ENCODE results near the gene HIF1A. TPM values are rescaled to one million over a fixed set of nuclear protein-coding genes. Genes with fewer than 3 reads are reported as not detected.

The HIF1A gene
- total RNA-seq, 1 donor from 2014 or later = 338 TPM

DNA sequence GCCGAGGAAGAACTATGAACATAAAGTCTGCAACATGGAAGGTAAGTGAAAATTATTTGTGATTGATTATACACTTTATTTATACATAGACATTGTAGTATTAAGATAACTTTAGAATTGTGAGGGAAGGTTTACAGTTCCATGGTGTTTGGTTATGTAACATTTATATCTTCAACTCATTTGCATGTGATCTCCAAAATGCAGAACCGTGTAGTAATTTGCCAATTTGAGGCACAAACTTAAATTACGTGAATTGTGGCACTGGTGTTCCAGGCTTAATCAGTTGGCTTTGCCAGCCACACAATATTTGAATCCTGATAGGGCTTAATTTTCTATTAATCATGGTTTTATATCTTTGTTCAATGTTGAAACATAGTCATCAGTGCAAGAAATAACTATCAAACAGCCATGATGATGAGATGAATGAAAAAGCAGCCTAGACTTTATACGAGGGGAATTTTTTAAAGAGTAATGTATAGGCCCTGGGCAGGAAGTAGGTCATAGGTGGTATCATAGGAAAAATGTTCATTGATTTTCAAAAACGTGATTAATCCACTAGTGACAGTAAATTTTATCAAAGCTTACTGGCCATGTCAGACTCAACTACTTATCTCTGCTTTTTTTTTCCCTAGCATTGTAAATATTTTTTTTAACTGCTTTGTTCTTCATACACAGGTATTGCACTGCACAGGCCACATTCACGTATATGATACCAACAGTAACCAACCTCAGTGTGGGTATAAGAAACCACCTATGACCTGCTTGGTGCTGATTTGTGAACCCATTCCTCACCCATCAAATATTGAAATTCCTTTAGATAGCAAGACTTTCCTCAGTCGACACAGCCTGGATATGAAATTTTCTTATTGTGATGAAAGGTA, 31.7 kb downstream of the HIF1A start:
- H3K4me3 ChIP-seq (ENCODE audit: low read depth, low read length) = no peak overlapping the region
- no peak for DNase-seq (ENCODE audit: low read depth)
- TF ChIP-seq, protein P1, sequence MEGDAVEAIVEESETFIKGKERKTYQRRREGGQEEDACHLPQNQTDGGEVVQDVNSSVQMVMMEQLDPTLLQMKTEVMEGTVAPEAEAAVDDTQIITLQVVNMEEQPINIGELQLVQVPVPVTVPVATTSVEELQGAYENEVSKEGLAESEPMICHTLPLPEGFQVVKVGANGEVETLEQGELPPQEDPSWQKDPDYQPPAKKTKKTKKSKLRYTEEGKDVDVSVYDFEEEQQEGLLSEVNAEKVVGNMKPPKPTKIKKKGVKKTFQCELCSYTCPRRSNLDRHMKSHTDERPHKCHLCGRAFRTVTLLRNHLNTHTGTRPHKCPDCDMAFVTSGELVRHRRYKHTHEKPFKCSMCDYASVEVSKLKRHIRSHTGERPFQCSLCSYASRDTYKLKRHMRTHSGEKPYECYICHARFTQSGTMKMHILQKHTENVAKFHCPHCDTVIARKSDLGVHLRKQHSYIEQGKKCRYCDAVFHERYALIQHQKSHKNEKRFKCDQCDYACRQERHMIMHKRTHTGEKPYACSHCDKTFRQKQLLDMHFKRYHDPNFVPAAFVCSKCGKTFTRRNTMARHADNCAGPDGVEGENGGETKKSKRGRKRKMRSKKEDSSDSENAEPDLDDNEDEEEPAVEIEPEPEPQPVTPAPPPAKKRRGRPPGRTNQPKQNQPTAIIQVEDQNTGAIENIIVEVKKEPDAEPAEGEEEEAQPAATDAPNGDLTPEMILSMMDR (conservative IDR thresholded peaks at IDR 0.05; ENCODE audit: low read depth, low read length) = no peak

DNA sequence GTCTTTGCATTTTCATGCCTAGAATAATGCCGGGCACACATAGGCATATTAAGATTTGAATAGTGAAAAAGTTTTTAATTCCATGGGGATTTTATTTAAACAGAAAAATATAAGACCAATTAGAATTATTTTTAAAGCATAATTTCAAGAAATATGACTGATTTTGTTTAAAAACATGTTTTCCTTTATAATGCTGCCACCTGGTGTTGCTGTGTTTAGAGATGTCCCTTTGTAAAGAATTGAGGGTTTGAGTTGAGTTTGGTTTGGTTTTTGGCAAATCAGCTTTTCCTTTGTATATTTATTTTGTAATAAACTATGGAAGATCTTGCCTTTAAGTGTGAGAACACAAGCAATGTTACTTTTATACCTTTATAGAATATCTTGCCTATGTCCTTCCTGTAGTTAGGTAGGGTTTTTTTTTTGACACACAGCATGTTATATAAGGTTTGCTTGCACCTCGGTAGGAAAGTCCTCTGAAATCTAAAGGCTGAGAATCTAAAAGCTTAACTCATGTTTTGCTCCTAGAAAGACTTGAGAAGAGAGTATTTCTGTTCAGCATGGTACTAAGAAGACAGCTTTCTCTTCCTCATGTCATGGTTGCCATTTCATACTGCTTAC, 35.6 kb downstream of the HIF1A start:
- TF ChIP-seq, protein P1 (conservative IDR thresholded peaks at IDR 0.05; ENCODE audit: low read depth, low read length) = peak; percentile 4
- H3K4me3 ChIP-seq (ENCODE audit: low read depth, low read length) = no peak overlapping the region
- no peak for DNase-seq (ENCODE audit: low read depth)

DNA sequence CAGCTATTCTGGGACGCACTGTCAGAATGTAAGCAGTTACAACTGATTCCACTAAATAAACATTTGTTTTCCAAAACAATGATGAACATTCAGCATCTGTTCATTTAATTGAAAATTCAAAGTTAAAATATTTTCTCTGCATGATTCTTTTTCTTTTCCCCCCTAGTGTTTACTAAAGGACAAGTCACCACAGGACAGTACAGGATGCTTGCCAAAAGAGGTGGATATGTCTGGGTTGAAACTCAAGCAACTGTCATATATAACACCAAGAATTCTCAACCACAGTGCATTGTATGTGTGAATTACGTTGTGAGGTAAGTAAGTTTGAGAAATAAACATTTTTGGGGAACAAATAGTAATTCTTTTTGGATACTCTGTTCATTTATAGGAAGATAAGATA, 38.7 kb downstream of the HIF1A start:
- no peak for DNase-seq (ENCODE audit: low read depth)
- H3K4me3 ChIP-seq (ENCODE audit: low read depth, low read length) = no peak overlapping the region
- TF ChIP-seq, protein P1 (conservative IDR thresholded peaks at IDR 0.05; ENCODE audit: low read depth, low read length) = no peak

DNA sequence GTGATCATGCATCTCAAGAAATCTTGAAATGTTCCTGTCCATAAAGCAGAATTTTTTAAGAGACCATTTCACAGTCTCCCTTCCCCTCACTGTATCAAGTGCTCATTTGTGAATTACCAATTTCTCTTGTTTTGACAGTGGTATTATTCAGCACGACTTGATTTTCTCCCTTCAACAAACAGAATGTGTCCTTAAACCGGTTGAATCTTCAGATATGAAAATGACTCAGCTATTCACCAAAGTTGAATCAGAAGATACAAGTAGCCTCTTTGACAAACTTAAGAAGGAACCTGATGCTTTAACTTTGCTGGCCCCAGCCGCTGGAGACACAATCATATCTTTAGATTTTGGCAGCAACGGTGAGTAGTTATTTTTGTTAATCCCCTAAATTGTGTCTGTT, 41.4 kb downstream of the HIF1A start:
- TF ChIP-seq, protein P1 (conservative IDR thresholded peaks at IDR 0.05; ENCODE audit: low read depth, low read length) = no peak
- H3K4me3 ChIP-seq (ENCODE audit: low read depth, low read length) = no peak overlapping the region
- DNase-seq (ENCODE audit: low read depth) = no peak

DNA sequence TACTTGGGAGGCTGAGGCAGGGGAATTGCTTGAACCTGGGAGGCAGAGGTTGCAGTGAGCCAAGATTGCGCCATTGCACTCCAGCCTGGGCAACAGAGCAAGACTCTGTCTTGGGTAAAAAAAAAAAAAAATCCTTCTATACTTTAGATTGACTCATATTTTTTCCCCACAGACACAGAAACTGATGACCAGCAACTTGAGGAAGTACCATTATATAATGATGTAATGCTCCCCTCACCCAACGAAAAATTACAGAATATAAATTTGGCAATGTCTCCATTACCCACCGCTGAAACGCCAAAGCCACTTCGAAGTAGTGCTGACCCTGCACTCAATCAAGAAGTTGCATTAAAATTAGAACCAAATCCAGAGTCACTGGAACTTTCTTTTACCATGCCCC, 42.6 kb downstream of the HIF1A start:
- no peak overlapping the region for H3K4me3 ChIP-seq (ENCODE audit: low read depth, low read length)
- TF ChIP-seq, protein P1 (conservative IDR thresholded peaks at IDR 0.05; ENCODE audit: low read depth, low read length) = no peak
- no peak for DNase-seq (ENCODE audit: low read depth)

DNA sequence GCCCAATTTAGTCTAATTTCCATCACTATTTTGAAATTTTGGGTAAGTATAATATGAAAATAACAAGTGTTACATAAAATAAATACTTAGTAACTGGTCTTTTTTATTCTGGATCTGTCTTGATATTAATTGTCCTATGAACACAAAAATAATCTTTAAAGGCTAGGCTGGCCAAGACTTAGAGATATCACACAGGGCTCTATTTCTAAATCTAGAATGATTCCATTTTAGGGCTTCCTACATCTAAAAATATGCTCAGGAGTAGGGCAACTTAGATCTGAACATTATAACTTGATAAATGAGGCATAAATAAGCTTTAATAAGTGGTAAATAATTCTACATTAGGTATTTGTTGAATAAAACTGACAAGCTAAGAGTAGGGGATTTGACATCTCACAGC, 43.8 kb downstream of the HIF1A start:
- H3K4me3 ChIP-seq (ENCODE audit: low read depth, low read length) = no peak overlapping the region
- TF ChIP-seq, protein P1 (conservative IDR thresholded peaks at IDR 0.05; ENCODE audit: low read depth, low read length) = no peak
- DNase-seq (ENCODE audit: low read depth) = no peak

Data from epithelial cell of proximal tubule (primary cell).